H1 (cell line): Measurements from ENCODE around the gene WASHC3. TPM values are rescaled to one million over a fixed set of nuclear protein-coding genes. Genes with fewer than 3 reads are reported as not detected.

ENCODE experiments used
- CTCF ChIA-PET: fragments of 300-600 bp; sonication (Branson Sonifier 250); formaldehyde crosslinking; loops from one replicate; lab custom pipeline; 2021; ENCODE audit not compliant: partially characterized antibody; lab: Charles Lee
- POLR2A ChIA-PET: fragments of 300-600 bp; sonication (Branson Sonifier 250); formaldehyde crosslinking; loops from one replicate; lab custom pipeline; 2021; ENCODE audit warnings: inconsistent platforms; ENCODE audit not compliant: partially characterized antibody; lab: Charles Lee
- DNase-seq, 2 experiments: peaks; one replicate each; pipeline versions ENCODE4 v3.0.0 to v3.0.0-alpha.2; 2010 to 2022; ENCODE audit warnings: low spot score in 2 of 2, low read depth in 1 of 2, mixed read lengths in 1 of 2
- FAIRE-seq: peaks from 2 replicates; lab custom pipeline; 2011; peaks lifted over from hg19 to GRCh38; lab: Jason Lieb, UNC
- H2AFZ ChIP-seq: 2 replicates; pipeline ENCODE4 v1.8.1; 2012; ENCODE audit warnings: low read length, inconsistent platforms
- H2AK5ac ChIP-seq: 2 replicates; pipeline ENCODE4 v1.6.1; 2013; ENCODE audit warnings: low read depth, low read length
- H2BK120ac ChIP-seq: replicated peaks from 2 replicates; pipeline ENCODE3; 2013; ENCODE audit warnings: low read depth, low read length, inconsistent platforms
- H2BK12ac ChIP-seq: 2 replicates; pipeline ENCODE4 v1.6.1; 2013; ENCODE audit warnings: low read depth, low read length
- H2BK15ac ChIP-seq: 2 replicates; pipeline ENCODE4 v1.6.1; 2013; ENCODE audit warnings: low read length
- H2BK20ac ChIP-seq: 2 replicates; pipeline ENCODE4 v1.6.1; 2013; ENCODE audit warnings: low read length
- H2BK5ac ChIP-seq: 2 replicates; pipeline ENCODE4 v1.6.1; 2013; ENCODE audit warnings: low read depth, low read length
- H3K14ac ChIP-seq: 2 replicates; pipeline ENCODE4 v1.6.1; 2013; ENCODE audit warnings: inconsistent platforms; ENCODE audit not compliant: insufficient read length
- H3K18ac ChIP-seq: 2 replicates; pipeline ENCODE4 v1.6.1; 2013; ENCODE audit warnings: low read length; ENCODE audit errors: extremely low read depth
- H3K23ac ChIP-seq: 2 replicates; pipeline ENCODE4 v1.6.1; 2013; ENCODE audit warnings: inconsistent platforms; ENCODE audit not compliant: insufficient read length
- H3K23me2 ChIP-seq: 2 replicates; pipeline ENCODE4 v1.6.1; 2013; ENCODE audit warnings: low read depth, low read length
- H3K27ac ChIP-seq: 2 replicates; pipeline ENCODE4 v1.6.1; 2011; ENCODE audit warnings: low read depth, low read length, inconsistent platforms
- H3K27me3 ChIP-seq, 4 experiments: replicated peaks in 1 of 4; 1 replicate in 1 of 4; 2 replicates in 3 of 4; pipeline versions ENCODE4 v1.6.1 to v1.8.1; 2011 to 2013; ENCODE audit warnings: low read length in 3 of 4, mild to moderate bottlenecking in 3 of 4, inconsistent platforms in 2 of 4, mixed read lengths in 2 of 4, moderate library complexity in 1 of 4; ENCODE audit not compliant: control insufficient read depth in 3 of 4, insufficient read depth in 3 of 4; ENCODE audit errors: extremely low read depth in 1 of 4
- H3K36me3 ChIP-seq, 4 experiments: 2 replicates each; pipeline versions ENCODE4 v1.6.1 to v1.8.1; 2011 to 2013; ENCODE audit warnings: mild to moderate bottlenecking in 4 of 4, low read length in 3 of 4, moderate library complexity in 2 of 4, control low read depth in 1 of 4, inconsistent platforms in 1 of 4; ENCODE audit not compliant: insufficient read depth in 4 of 4, control insufficient read depth in 2 of 4
- H3K4ac ChIP-seq: replicated peaks from 2 replicates; pipeline ENCODE3; 2013; ENCODE audit warnings: low read length, low read depth, mixed read lengths, inconsistent platforms; ENCODE audit not compliant: insufficient read length
- H3K4me1 ChIP-seq, 4 experiments: replicated peaks in 1 of 4; 1 replicate in 1 of 4; 2 replicates in 3 of 4; pipeline versions ENCODE4 v1.6.1 to v1.8.1; 2011 to 2013; ENCODE audit warnings: low read length in 3 of 4, inconsistent platforms in 2 of 4, mixed read lengths in 1 of 4; ENCODE audit not compliant: insufficient read depth in 4 of 4, control insufficient read depth in 3 of 4
- H3K4me2 ChIP-seq, 2 experiments: 2 replicates each; pipeline versions ENCODE4 v1.6.1 to v1.8.1; 2011 to 2013; ENCODE audit warnings: low read depth in 2 of 2, low read length in 2 of 2, control low read depth in 1 of 2, inconsistent platforms in 1 of 2, mild to moderate bottlenecking in 1 of 2; ENCODE audit not compliant: insufficient read depth in 1 of 2
- H3K4me3 ChIP-seq, 4 experiments: fragments of 200-600, 300-600 bp in 1 of 4; sonication (generic), shearing (Covaris generic), sonication (Bioruptor Twin) in 1 of 4; 2 replicates each; pipeline versions ENCODE4 v1.5.1 to v1.8.1; 2011 to 2016; ENCODE audit warnings: low read length in 4 of 4, low read depth in 3 of 4, control low read depth in 2 of 4, inconsistent platforms in 2 of 4, mild to moderate bottlenecking in 2 of 4, mixed read lengths in 1 of 4, moderate library complexity in 1 of 4; ENCODE audit not compliant: insufficient read depth in 2 of 4; ENCODE audit errors: extremely low read depth in 1 of 4
- H3K56ac ChIP-seq: replicated peaks from 2 replicates; pipeline ENCODE3; 2013; ENCODE audit warnings: low read depth, mild to moderate bottlenecking, mixed read lengths, low read length, inconsistent platforms; ENCODE audit not compliant: insufficient read length
- H3K79me1 ChIP-seq: 2 replicates; pipeline ENCODE4 v1.6.1; 2013; ENCODE audit warnings: low read depth, low read length, control low read depth
- H3K79me2 ChIP-seq, 2 experiments: 2 replicates each; pipeline versions ENCODE4 v1.6.1 to v1.8.1; 2012 to 2013; ENCODE audit warnings: low read length in 2 of 2, mild to moderate bottlenecking in 2 of 2, inconsistent platforms in 1 of 2; ENCODE audit not compliant: insufficient read depth in 2 of 2, control insufficient read depth in 1 of 2
- H3K9ac ChIP-seq, 4 experiments: replicated peaks in 1 of 4; 1 replicate in 1 of 4; 2 replicates in 3 of 4; pipeline versions ENCODE4 v1.6.1 to v1.8.1; 2011 to 2013; ENCODE audit warnings: low read depth in 3 of 4, low read length in 3 of 4, control low read depth in 2 of 4, mild to moderate bottlenecking in 2 of 4, moderate library complexity in 2 of 4, inconsistent platforms in 1 of 4; ENCODE audit errors: extremely low read depth in 1 of 4
- H3K9me3 ChIP-seq, 2 experiments: 2 replicates each; pipeline versions ENCODE4 v1.6.1 to v1.8.1; 2012 to 2013; ENCODE audit warnings: mild to moderate bottlenecking in 2 of 2, moderate library complexity in 2 of 2, control low read depth in 1 of 2, inconsistent platforms in 1 of 2, low read depth in 1 of 2, low read length in 1 of 2, mixed read lengths in 1 of 2; ENCODE audit not compliant: insufficient read depth in 2 of 2
- H4K20me1 ChIP-seq, 2 experiments: replicated peaks in 1 of 2; 2 replicates each; pipeline versions ENCODE3 to v1.8.1; 2011 to 2013; ENCODE audit warnings: inconsistent platforms in 2 of 2, low read length in 2 of 2, mild to moderate bottlenecking in 1 of 2; ENCODE audit not compliant: insufficient read depth in 2 of 2, control insufficient read depth in 1 of 2
- H4K5ac ChIP-seq: 2 replicates; pipeline ENCODE4 v1.6.1; 2013; ENCODE audit warnings: low read length, low read depth, mixed read lengths, inconsistent platforms; ENCODE audit not compliant: insufficient read length
- H4K8ac ChIP-seq: 2 replicates; pipeline ENCODE4 v1.8.0; 2013; ENCODE audit warnings: mild to moderate bottlenecking, moderate library complexity, low read length, inconsistent platforms; ENCODE audit not compliant: insufficient read depth; ENCODE audit errors: extremely low read depth
- H4K91ac ChIP-seq: replicated peaks from 2 replicates; pipeline ENCODE3; 2013; ENCODE audit warnings: low read length, mixed read lengths, inconsistent platforms; ENCODE audit not compliant: insufficient read length
- SIX5 ChIP-seq: IDR thresholded peaks from 2 replicates; pipeline ENCODE4 v1.6.1; 2011; ENCODE audit warnings: mild to moderate bottlenecking, low read depth, low read length
- WGBS, 2 experiments: shearing (Covaris generic) in 1 of 2; methylation state at CpG; one replicate each; pipeline versions ENCODE4 v1.1.6 to v1.1.7; 2013 to 2015; ENCODE audit warnings: low lambda C conversion rate in 2 of 2, mixed read lengths in 2 of 2, inconsistent platforms in 1 of 2, low coverage in 1 of 2, missing lambda C conversion rate in 1 of 2; ENCODE audit not compliant: insufficient replicate concordance in 2 of 2, insufficient coverage in 1 of 2, insufficient read length in 1 of 2; ENCODE audit errors: extremely low coverage in 1 of 2, missing lambda C conversion rate in 1 of 2; 5-methylcytosine and 5-hydroxymethylcytosine counted together
- polyA plus RNA-seq, 7 experiments: library from polyadenylated mRNA; depleted of rRNA in 3 of 7; stranded (reverse) in 5 of 7; unstranded in 2 of 7; fragments of >200 nt in 5 of 7; fragments of 200-250 nt in 2 of 7; gene quantifications; 1 replicate in 5 of 7; 2 replicates in 1 of 7; 4 replicates in 1 of 7; pipeline versions ENCODE4 v1.2.1 to v1.2.3, GENCODE V29; 2011 to 2013; ENCODE audit warnings: missing spikeins in 2 of 7, mixed read lengths in 2 of 7
- total RNA-seq: library from RNA; stranded (reverse); fragmentation: NEBNext Ultra II Directional; extraction: Animal tissue kit (Norgen Biotek cat#: 25700); gene quantifications from 2 replicates; pipeline ENCODE4 v1.2.1, GENCODE V29; 2021

WASHC3 gene
- total and polyA plus RNA-seq, 2 of the 8 experiments (the other 6 are each of a cell fraction or from before 2014, with no cell fraction given): 7.4 to 8.3 TPM

GRCh38 chr12:102106905-102107304 is 45.1 kb upstream of the WASHC3 start:
- H2BK12ac ChIP-seq: no peak overlapping the region
- no peak overlapping the region for H2AFZ ChIP-seq
- H3K56ac ChIP-seq: no peak overlapping the region
- FAIRE-seq: no peak
- no peaks in the 10 kb centered on the region for H3K23me2 ChIP-seq
- H4K20me1 ChIP-seq: no peaks in the 10 kb centered on the region
- no peak overlapping the region for H3K27ac ChIP-seq
- H2BK20ac ChIP-seq: no peak overlapping the region
- ChIA-PET POLR2A (no interaction called here), CTCF (interaction anchor here (1.5 kb wide), 1 partner anchor 10 kb away, joined by 5 read pairs; no protein-coding TSS in a partner anchor)
- H2AK5ac ChIP-seq: no peak overlapping the region
- no peak for DNase-seq
- no peak overlapping the region for H3K4me3 ChIP-seq
- H3K27me3 ChIP-seq: no peaks in the 10 kb centered on the region
- no peak overlapping the region for H3K9ac ChIP-seq
- no peak overlapping the region for H2BK120ac ChIP-seq
- H4K5ac ChIP-seq: no peak overlapping the region
- no peak overlapping the region for H3K4ac ChIP-seq
- H3K18ac ChIP-seq: no peak overlapping the region
- peaks cover 3 to 6% of the 10 kb centered on the region in 2 experiments; a peak in 3 of 4 replicates for H3K9me3 ChIP-seq
- H3K36me3 ChIP-seq: peaks cover 8 to 62% (median 38%) of the 10 kb centered on the region in 4 experiments; a peak in 7 of 8 replicates
- no peak overlapping the region for H3K23ac ChIP-seq
- H3K4me2 ChIP-seq: no peak overlapping the region
- no peak overlapping the region for H4K91ac ChIP-seq
- WGBS, 2 experiments: 86% methylated on average over 3 of the region's 3 CpGs; no CpG with 5 or more reads in 1 of the 2 experiments
- H3K79me1 ChIP-seq: no peaks in the 10 kb centered on the region
- H3K4me1 ChIP-seq: no peaks in the 10 kb centered on the region
- H3K79me2 ChIP-seq: no peaks in the 10 kb centered on the region
- H3K14ac ChIP-seq: no peak overlapping the region
- TF ChIP-seq SIX5: no peak
- H2BK15ac ChIP-seq: no peak overlapping the region
- H2BK5ac ChIP-seq: no peak overlapping the region
- no peak overlapping the region for H4K8ac ChIP-seq
